ENCODE results near the gene C1QTNF1.
"Not testable (repeated sequence)": the region's sequence is repeated elsewhere in the genome, so short reads cannot be mapped to it uniquely, and the experiment has no call there.

C1QTNF1 gene

GRCh38 chr17:79057737-79058385 lies 33.9 kb downstream of the C1QTNF1 start:
- no peak for DNase-seq

GRCh38 chr17:79062691-79063090 lies 38.7 kb downstream of the C1QTNF1 start:
- DNase-seq, result no peak

GRCh38 chr17:79064026-79064425 lies 40.1 kb downstream of the C1QTNF1 start:
- DNase-seq, result no peak

GRCh38 chr17:79065105-79065670 lies 41.2 kb downstream of the C1QTNF1 start:
- DNase-seq, result peak; percentile 20 to 60

GRCh38 chr17:79066963-79067362 lies 43.0 kb downstream of the C1QTNF1 start:
- DNase-seq, result no peak

GRCh38 chr17:79070266-79070880 lies 46.4 kb downstream of the C1QTNF1 start:
- no peak for DNase-seq

GRCh38 chr17:79071161-79071740 lies 47.3 kb downstream of the C1QTNF1 start:
- no peak for DNase-seq

GRCh38 chr17:79072544-79072943 lies 48.6 kb downstream of the C1QTNF1 start:
- no peak for DNase-seq

- no peak for DNase-seq
Measured at GRCh38 chr17:79073016-79073705, 49.2 kb downstream of the C1QTNF1 start.

- no peak for DNase-seq
Measured at GRCh38 chr17:79073706-79074088, 49.7 kb downstream of the C1QTNF1 start.

- not testable (repeated sequence) for DNase-seq
Measured at GRCh38 chr17:79074121-79074648, 50.2 kb downstream of the C1QTNF1 start.

- peak; percentile 78 to 97 for DNase-seq
Measured at GRCh38 chr17:79074649-79075445, 50.9 kb downstream of the C1QTNF1 start, which contains the start of gene ENGASE. TSS of gene ENGASE (plus strand) at chr17:79074824. CDS start at chr17:79074945, 121 bp downstream.

- DNase-seq, result no peak
Measured at GRCh38 chr17:79075446-79075750, 51.4 kb downstream of the C1QTNF1 start.

- no peak for DNase-seq
Measured at GRCh38 chr17:79075861-79076406, 52.0 kb downstream of the C1QTNF1 start.

GRCh38 chr17:79077587-79077986 lies 53.6 kb downstream of the C1QTNF1 start:
- DNase-seq, result no peak

- DNase-seq, result no peak
Measured at GRCh38 chr17:79078476-79079190, 54.7 kb downstream of the C1QTNF1 start.

- DNase-seq, result no peak
Measured at GRCh38 chr17:79079421-79080200, 55.6 kb downstream of the C1QTNF1 start.

GRCh38 chr17:79080349-79080748 lies 56.4 kb downstream of the C1QTNF1 start:
- no peak for DNase-seq

GRCh38 chr17:79080761-79081290 lies 56.9 kb downstream of the C1QTNF1 start:
- no peak for DNase-seq

GRCh38 chr17:79081571-79082276 lies 57.8 kb downstream of the C1QTNF1 start:
- no peak for DNase-seq

Data from NCI-H446 (cell line).